OCI-LY7 (cell line): ENCODE data around the gene TMEM185B.

Source experiments
- EZH2phosphoT487 ChIP-seq: fragments of 200-600 bp; sonication (generic); IDR thresholded peaks from 2 replicates; pipeline ENCODE4 v1.6.1; 2018; ENCODE audit warnings: low read depth, borderline replicate concordance, mild to moderate bottlenecking, mixed run types, antibody characterized with exemption, low read length, moderate library complexity, mixed read lengths
- TF ChIP-seq, protein P1 (sequence below): fragments of 200-600 bp; sonication (generic); conservative IDR thresholded peaks from 2 replicates; pipeline ENCODE4 v1.5.1; 2014; ENCODE audit warnings: mild to moderate bottlenecking, antibody characterized with exemption, low read length, moderate library complexity, mixed read lengths

DNA sequence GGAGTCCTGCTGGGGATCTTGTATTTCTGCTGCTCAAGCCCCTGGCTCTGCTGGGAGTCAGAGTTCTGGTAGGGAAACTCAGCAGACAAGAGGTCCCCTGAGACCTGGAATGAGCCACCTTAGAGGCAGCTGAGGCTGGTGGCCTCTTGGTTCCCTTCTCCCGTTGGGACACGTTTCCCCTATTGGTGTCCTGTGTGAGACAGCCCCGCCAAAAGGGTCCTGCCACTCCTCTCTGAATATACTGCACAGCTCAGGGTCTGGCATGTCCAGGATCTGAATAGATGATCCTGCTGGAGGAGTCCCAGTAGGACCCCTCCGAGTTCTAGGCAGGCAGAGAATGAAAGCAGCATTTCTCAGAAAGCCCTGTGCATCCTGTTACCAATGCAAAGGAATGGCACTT, 27.4 kb upstream of the TMEM185B start:
- TF ChIP-seq, protein P1, sequence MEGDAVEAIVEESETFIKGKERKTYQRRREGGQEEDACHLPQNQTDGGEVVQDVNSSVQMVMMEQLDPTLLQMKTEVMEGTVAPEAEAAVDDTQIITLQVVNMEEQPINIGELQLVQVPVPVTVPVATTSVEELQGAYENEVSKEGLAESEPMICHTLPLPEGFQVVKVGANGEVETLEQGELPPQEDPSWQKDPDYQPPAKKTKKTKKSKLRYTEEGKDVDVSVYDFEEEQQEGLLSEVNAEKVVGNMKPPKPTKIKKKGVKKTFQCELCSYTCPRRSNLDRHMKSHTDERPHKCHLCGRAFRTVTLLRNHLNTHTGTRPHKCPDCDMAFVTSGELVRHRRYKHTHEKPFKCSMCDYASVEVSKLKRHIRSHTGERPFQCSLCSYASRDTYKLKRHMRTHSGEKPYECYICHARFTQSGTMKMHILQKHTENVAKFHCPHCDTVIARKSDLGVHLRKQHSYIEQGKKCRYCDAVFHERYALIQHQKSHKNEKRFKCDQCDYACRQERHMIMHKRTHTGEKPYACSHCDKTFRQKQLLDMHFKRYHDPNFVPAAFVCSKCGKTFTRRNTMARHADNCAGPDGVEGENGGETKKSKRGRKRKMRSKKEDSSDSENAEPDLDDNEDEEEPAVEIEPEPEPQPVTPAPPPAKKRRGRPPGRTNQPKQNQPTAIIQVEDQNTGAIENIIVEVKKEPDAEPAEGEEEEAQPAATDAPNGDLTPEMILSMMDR = no peak
- TF ChIP-seq EZH2phosphoT487 = no peak
